CD14-positive monocyte (primary cell): ENCODE data around the gene TMEM164. TPM values are rescaled to one million over a fixed set of nuclear protein-coding genes. Genes with fewer than 3 reads are reported as not detected.

Experiments used
- DNase-seq, 3 donors: peaks; one replicate each; pipeline ENCODE4 v3.0.0-alpha.2; 2011 to 2022
- H2AFZ ChIP-seq: 2 replicates; pipeline ENCODE4 v1.6.0; 2012; ENCODE audit warnings: mild to moderate bottlenecking, low read depth, low read length, inconsistent platforms; ENCODE audit not compliant: insufficient read depth, poor library complexity, severe bottlenecking
- H3K27ac ChIP-seq, 2 donors: 1 replicate in 1 of 2; 2 replicates in 1 of 2; pipeline ENCODE4 v1.5.1; 2012 to 2013; ENCODE audit warnings: low read length in 2 of 2, control low read depth in 1 of 2, inconsistent platforms in 1 of 2, low read depth in 1 of 2, mild to moderate bottlenecking in 1 of 2
- H3K27me3 ChIP-seq, 2 donors: one replicate each; pipeline versions ENCODE4 v1.6.0 to v1.6.1; 2011 to 2013; ENCODE audit warnings: low read length in 2 of 2; ENCODE audit not compliant: control insufficient read depth in 2 of 2, insufficient read depth in 2 of 2
- H3K36me3 ChIP-seq, 2 donors: replicated peaks in 1 of 2; 1 replicate in 1 of 2; 2 replicates in 1 of 2; pipeline versions ENCODE4 v1.5.1 to v1.6.1; 2012 to 2013; ENCODE audit warnings: low read length in 2 of 2, control low read depth in 1 of 2, inconsistent platforms in 1 of 2, mild to moderate bottlenecking in 1 of 2; ENCODE audit not compliant: insufficient read depth in 2 of 2, control insufficient read depth in 1 of 2
- H3K4me1 ChIP-seq, 2 donors: 1 replicate in 1 of 2; 2 replicates in 1 of 2; pipeline versions ENCODE4 v1.5.1 to v1.6.1; 2012 to 2013; ENCODE audit warnings: low read length in 2 of 2, control low read depth in 1 of 2, inconsistent platforms in 1 of 2, mild to moderate bottlenecking in 1 of 2, moderate library complexity in 1 of 2; ENCODE audit not compliant: insufficient read depth in 2 of 2, control insufficient read depth in 1 of 2
- H3K4me2 ChIP-seq: replicated peaks from 2 replicates; pipeline ENCODE3; 2012; ENCODE audit warnings: low read length, moderate library complexity, mild to moderate bottlenecking; ENCODE audit not compliant: poor library complexity, severe bottlenecking; ENCODE audit errors: extremely low read depth
- H3K4me3 ChIP-seq, 3 experiments: fragments of 200-600 bp in 1 of 3; sonication (generic) in 1 of 3; replicated peaks in 1 of 3; 1 replicate in 2 of 3; 2 replicates in 1 of 3; pipeline ENCODE4 v1.5.1; 2011 to 2013; ENCODE audit warnings: low read length in 3 of 3, mild to moderate bottlenecking in 3 of 3, control low read depth in 2 of 3, low read depth in 2 of 3, inconsistent platforms in 1 of 3, moderate library complexity in 1 of 3
- H3K79me2 ChIP-seq: 2 replicates; pipeline ENCODE4 v1.6.0; 2012; ENCODE audit warnings: mild to moderate bottlenecking, control low read depth, inconsistent platforms, low read length, moderate library complexity; ENCODE audit not compliant: insufficient read depth
- H3K9ac ChIP-seq: 2 replicates; pipeline ENCODE4 v1.6.0; 2017; ENCODE audit warnings: low read length, mild to moderate bottlenecking; ENCODE audit not compliant: insufficient read depth, poor library complexity, severe bottlenecking
- H3K9me3 ChIP-seq, 2 donors: replicated peaks in 1 of 2; 1 replicate in 1 of 2; 2 replicates in 1 of 2; pipeline versions ENCODE4 v1.5.1 to v1.6.1; 2012 to 2013; ENCODE audit warnings: low read length in 2 of 2, control low read depth in 1 of 2; ENCODE audit not compliant: control insufficient read depth in 1 of 2, insufficient read depth in 1 of 2
- H4K20me1 ChIP-seq: 2 replicates; pipeline ENCODE4 v1.6.0; 2012; ENCODE audit warnings: mild to moderate bottlenecking, low read length, control low read depth, moderate library complexity; ENCODE audit not compliant: insufficient read depth
- H3K27ac Mint-ChIP-seq, 7 donors: one replicate each; pipeline ENCODE4 v1.8.0; 2020; ENCODE audit warnings: mild to moderate bottlenecking in 7 of 7, mixed read lengths in 7 of 7, moderate library complexity in 6 of 7, inconsistent platforms in 2 of 7
- H3K27me3 Mint-ChIP-seq, 3 donors: one replicate each; pipeline ENCODE4 v1.8.0; 2021 to 2022; ENCODE audit warnings: low read depth in 3 of 3, mild to moderate bottlenecking in 3 of 3, mixed read lengths in 3 of 3, moderate library complexity in 3 of 3, inconsistent platforms in 1 of 3
- H3K36me3 Mint-ChIP-seq, 2 donors: one replicate each; pipeline ENCODE4 v1.8.0; 2020; ENCODE audit warnings: mixed read lengths in 2 of 2, inconsistent platforms in 1 of 2, mild to moderate bottlenecking in 1 of 2
- H3K4me1 Mint-ChIP-seq: one replicate; pipeline ENCODE4 v1.8.0; 2020; ENCODE audit warnings: mild to moderate bottlenecking, mixed read lengths
- H3K4me3 Mint-ChIP-seq, 2 donors: one replicate each; pipeline ENCODE4 v1.8.0; 2020; ENCODE audit warnings: mild to moderate bottlenecking in 2 of 2, mixed read lengths in 2 of 2, moderate library complexity in 1 of 2
- H3K9me3 Mint-ChIP-seq, 7 donors: one replicate each; pipeline ENCODE4 v1.8.0; 2020 to 2022; ENCODE audit warnings: mixed read lengths in 7 of 7, mild to moderate bottlenecking in 6 of 7, moderate library complexity in 6 of 7, inconsistent platforms in 2 of 7
- CTCF ChIP-seq: fragments of 200-600 bp; IDR thresholded peaks from one replicate; pipeline ENCODE4 v1.8.0; 2022; ENCODE audit warnings: antibody characterized with exemption, mild to moderate bottlenecking
- WGBS: methylation state at CpG from one replicate; pipeline ENCODE4 v1.1.5; 2013; ENCODE audit warnings: missing lambda C conversion rate; ENCODE audit not compliant: insufficient coverage; 5-methylcytosine and 5-hydroxymethylcytosine counted together
- intact Hi-C, 2 donors: fragments of 100-400 bp; cut with micrococcal nuclease; formaldehyde crosslinking; loops; one replicate each; pipeline versions ENCODE4 v1.15.0 to v1.15.1; 2023
- polyA plus RNA-seq, 3 donors: library from polyadenylated mRNA; depleted of rRNA in 1 of 3; unstranded in 2 of 3; stranded (reverse) in 1 of 3; fragments of 300-500 nt in 2 of 3; fragments of >200 nt in 1 of 3; fragmentation: Illumina TruSeq in 2 of 3; gene quantifications; 1 replicate in 2 of 3; 2 replicates in 1 of 3; pipeline ENCODE4 v1.2.3, GENCODE V29; 2012 to 2021

Gene TMEM164
- polyA plus RNA-seq, 3 donors = 5.3 to 39.5 (median 7.3) TPM

GRCh38 chrX:110173192-110174175 lies 170.6 kb downstream of the TMEM164 start:
- H3K9me3 ChIP-seq = no peaks in the 10 kb centered on the region
- H3K27me3 Mint-ChIP-seq = peaks cover 0 to 4% (median 2%) of the 10 kb centered on the region in 3 donors
- WGBS = 100% methylated on average over 1 of the region's 19 CpGs
- H4K20me1 ChIP-seq = peaks cover 59% of the 10 kb centered on the region
- H3K27ac ChIP-seq = no peak overlapping the region
- DNase-seq = no peak
- intact Hi-C loops = loop anchor here in 1 of 2 donors (10.0 kb wide), 1 partner anchor 101 kb away; no protein-coding TSS in a partner anchor
- H3K36me3 Mint-ChIP-seq = peaks cover 57% of the 10 kb centered on the region in 2 donors
- peaks cover 10 to 12% of the 10 kb centered on the region in 2 donors for H3K4me1 ChIP-seq
- H3K4me1 Mint-ChIP-seq = peaks cover 34% of the 10 kb centered on the region
- no peak for TF ChIP-seq CTCF
- H3K9ac ChIP-seq = no peak overlapping the region
- H3K79me2 ChIP-seq = no peaks in the 10 kb centered on the region
- H3K27ac Mint-ChIP-seq = peak overlapping the region in 6 of 7 donors; percentile 17 to 79 (median 43)
- H2AFZ ChIP-seq = no peak overlapping the region
- H3K4me2 ChIP-seq = no peak overlapping the region
- H3K4me3 ChIP-seq = no peak overlapping the region
- H3K36me3 ChIP-seq = peaks cover 10 to 71% of the 10 kb centered on the region in 2 donors
- no peaks in the 10 kb centered on the region for H3K27me3 ChIP-seq
- peaks cover 0 to 3% (median 0%) of the 10 kb centered on the region in 7 donors for H3K9me3 Mint-ChIP-seq
- H3K4me3 Mint-ChIP-seq = no peak overlapping the region

GRCh38 chrX:110175146-110175545 lies 172.2 kb downstream of the TMEM164 start:
- TF ChIP-seq CTCF = no peak
- peaks cover 0 to 6% (median 2%) of the 10 kb centered on the region in 3 donors for H3K27me3 Mint-ChIP-seq
- Histone ChIP-seq H3K4me3 (no peak overlapping the region), H3K27ac (peak overlapping the region in 1 of 2 donors; percentile 61), H3K9ac (no peak overlapping the region), H4K20me1 (peaks cover 57% of the 10 kb centered on the region), H3K4me2 (no peak overlapping the region), H2AFZ (no peak overlapping the region), H3K9me3 (no peaks in the 10 kb centered on the region), H3K79me2 (no peaks in the 10 kb centered on the region), H3K27me3 (no peaks in the 10 kb centered on the region), H3K36me3 (peaks cover 20 to 75% of the 10 kb centered on the region in 2 donors), H3K4me1 (peaks cover 10 to 12% of the 10 kb centered on the region in 2 donors)
- intact Hi-C loops = loop anchor here in 1 of 2 donors (10.0 kb wide), 1 partner anchor 100 kb away; no protein-coding TSS in a partner anchor
- no peak overlapping the region for H3K4me3 Mint-ChIP-seq
- H3K4me1 Mint-ChIP-seq = peaks cover 34% of the 10 kb centered on the region
- peaks cover 0 to 3% (median 0%) of the 10 kb centered on the region in 7 donors for H3K9me3 Mint-ChIP-seq
- no CpG with 5 or more reads among the region's 4 CpGs for WGBS
- H3K27ac Mint-ChIP-seq = peak overlapping the region in 5 of 7 donors; percentile 6 to 80 (median 64)
- peak in 2 of 3 donors; percentile 2 to 5 for DNase-seq
- peaks cover 57 to 66% of the 10 kb centered on the region in 2 donors for H3K36me3 Mint-ChIP-seq
